GM12872 (cell line): Measurements from ENCODE around the gene TMEM80.

Source experiments
- TF ChIP-seq, protein P1 (sequence below): IDR thresholded peaks from 3 replicates; pipeline ENCODE4 v1.5.1; 2011; ENCODE audit warnings: low read depth, mild to moderate bottlenecking, low read length, moderate library complexity; ENCODE audit not compliant: insufficient read depth

The TMEM80 gene

DNA sequence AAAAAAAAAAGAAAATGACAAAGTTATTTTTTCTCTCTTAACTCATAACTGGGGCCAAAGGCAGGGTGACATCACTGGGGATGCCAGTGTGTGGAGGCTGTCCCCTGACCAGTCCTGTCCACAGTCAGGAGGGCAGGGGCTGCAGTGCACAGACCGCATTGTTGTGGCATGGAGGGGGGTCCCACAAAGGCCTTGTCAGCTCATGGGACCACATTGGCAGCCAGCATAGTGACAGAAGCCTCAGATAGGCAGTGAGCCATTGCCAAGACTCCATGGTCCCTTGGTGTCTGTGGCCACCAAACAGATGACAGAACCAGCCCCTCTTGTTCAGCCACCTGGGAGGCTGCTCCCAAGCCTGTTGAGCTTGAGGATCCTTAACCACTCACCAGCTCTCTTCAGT, 4.1 kb downstream of the TMEM80 start:
- TF ChIP-seq, protein P1, sequence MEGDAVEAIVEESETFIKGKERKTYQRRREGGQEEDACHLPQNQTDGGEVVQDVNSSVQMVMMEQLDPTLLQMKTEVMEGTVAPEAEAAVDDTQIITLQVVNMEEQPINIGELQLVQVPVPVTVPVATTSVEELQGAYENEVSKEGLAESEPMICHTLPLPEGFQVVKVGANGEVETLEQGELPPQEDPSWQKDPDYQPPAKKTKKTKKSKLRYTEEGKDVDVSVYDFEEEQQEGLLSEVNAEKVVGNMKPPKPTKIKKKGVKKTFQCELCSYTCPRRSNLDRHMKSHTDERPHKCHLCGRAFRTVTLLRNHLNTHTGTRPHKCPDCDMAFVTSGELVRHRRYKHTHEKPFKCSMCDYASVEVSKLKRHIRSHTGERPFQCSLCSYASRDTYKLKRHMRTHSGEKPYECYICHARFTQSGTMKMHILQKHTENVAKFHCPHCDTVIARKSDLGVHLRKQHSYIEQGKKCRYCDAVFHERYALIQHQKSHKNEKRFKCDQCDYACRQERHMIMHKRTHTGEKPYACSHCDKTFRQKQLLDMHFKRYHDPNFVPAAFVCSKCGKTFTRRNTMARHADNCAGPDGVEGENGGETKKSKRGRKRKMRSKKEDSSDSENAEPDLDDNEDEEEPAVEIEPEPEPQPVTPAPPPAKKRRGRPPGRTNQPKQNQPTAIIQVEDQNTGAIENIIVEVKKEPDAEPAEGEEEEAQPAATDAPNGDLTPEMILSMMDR: no peak

DNA sequence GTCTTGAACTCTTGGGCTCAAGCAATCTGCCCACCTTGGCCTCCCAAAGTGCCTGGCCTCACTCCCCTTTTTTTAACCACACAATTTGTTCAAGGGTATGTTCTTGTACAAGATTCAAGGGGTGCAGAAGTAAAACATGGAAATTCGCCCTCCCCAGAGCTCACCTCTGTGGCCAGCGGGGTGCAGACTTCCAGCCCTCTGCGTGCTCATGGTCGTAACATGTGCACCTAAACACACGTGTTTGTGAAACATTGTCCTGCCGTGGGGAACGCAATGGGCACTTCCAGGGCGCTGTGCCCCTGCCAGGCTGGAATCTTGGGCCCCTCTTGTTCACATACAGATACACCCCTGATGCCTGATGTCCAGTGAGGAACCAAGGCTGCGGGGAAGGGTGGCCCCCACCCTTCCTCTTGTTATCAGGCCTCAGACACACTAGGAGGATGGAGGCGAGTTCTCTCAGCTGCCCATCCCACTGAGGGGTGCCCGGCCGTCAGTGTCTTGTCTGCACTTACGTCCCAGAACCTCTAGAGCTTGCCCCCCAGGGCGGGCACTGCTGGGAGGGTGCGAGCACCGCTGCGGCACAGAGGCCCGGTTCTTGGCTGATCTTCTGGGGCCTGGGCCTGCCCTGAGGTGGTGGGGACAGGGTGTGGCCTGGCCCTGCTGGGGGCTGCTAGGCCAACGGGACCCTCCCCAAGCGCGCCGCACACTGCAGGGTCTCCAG, 6.3 kb downstream of the TMEM80 start:
- TF ChIP-seq, protein P1: no peak

- TF ChIP-seq, protein P1: no peak
Observed at GRCh38 chr11:702462-703461, 7.1 kb downstream of the TMEM80 start.

DNA sequence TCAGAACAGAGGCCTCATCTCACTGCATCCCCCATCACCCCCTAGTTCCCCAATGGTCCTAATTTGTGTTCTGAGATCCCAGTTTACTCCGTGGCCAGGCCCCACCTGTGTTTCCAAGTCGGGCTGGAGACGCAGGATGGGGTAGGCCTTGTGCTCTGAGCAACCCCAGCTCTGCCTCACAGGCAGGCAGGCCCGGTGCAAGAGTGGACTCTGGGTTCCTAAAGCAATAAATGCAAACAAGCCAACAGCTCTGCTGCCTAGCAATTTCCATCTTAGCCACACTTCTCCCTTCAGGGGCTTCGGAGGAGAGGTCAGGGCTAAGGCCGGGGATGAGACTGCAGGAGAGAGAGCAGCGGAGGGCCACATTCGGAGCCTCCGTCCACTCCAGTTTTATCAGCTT, 7.9 kb downstream of the TMEM80 start:
- TF ChIP-seq, protein P1: no peak

- TF ChIP-seq, protein P1: no peak
Observed at GRCh38 chr11:704228-704674, 8.6 kb downstream of the TMEM80 start.

DNA sequence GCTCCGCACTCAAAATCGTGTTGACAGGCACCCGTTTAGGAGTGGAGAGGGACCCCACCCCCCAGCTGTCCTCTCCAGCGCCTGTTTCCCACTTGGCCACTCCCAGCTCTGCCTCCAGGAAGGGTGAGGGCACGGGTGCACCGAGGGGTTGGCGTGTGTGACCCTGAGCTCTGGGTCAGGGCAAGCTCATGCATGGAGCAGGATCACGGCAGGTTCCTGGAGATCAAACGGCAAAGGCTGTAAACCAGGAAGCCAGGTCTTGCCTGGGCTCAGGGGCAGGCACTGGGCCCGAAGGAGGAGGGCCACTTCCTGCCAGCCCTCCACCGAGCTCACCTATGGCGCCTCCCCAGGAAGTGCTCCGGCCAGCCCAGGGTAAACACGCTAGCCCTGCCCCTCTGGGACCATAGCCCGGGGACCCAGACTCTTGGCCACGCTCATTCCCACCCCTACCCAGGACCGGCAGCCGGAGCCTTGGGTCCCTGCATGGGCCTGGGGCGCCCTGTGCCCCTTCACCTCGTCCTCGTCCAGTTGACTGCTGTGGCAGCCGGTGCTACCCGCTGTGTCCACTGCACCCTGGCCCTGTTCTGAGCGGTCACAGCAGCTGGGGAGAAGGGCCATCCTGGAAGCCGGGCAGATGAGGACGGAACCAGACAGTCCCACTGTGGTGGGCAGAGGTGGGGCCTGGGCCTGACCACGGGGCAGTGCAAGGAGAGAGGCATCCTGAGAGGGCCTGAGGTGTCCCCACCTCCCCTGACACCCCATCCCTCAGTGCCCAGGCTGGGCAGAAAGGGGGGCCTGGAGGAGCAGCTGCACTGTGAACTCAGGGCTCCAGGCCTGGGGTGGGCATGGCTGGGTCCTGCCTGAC, 9.4 kb downstream of the TMEM80 start:
- TF ChIP-seq, protein P1: no peak
